GM23338 (cell line): Measurements from ENCODE around the gene ESR1. TPM values are rescaled to one million over a fixed set of nuclear protein-coding genes. Genes with fewer than 3 reads are reported as not detected.

Experiments
- ATAC-seq: fragments of 200-7000 bp; cut with Tn5 transposase; 3 replicates; pipeline ENCODE4 v1.9.1; 2020
- DNase-seq: peaks from one replicate; pipeline ENCODE4 v3.0.0-alpha.2; 2015; ENCODE audit warnings: low spot score
- H2AFZ ChIP-seq: fragments of 200-600 bp; sonication (generic); 2 replicates; pipeline ENCODE4 v1.8.0; 2016; ENCODE audit warnings: antibody characterized with exemption, mild to moderate bottlenecking, moderate library complexity
- H3F3A ChIP-seq: fragments of 200-600 bp; sonication (generic); replicated peaks from 2 replicates; pipeline ENCODE4 v1.8.0; 2017; ENCODE audit warnings: antibody characterized with exemption, mixed run types, low read depth
- H3K27ac ChIP-seq: fragments of 200-600 bp; sonication (generic); 2 replicates; pipeline ENCODE4 v1.6.1; 2016; ENCODE audit warnings: low read depth
- H3K27me3 ChIP-seq: fragments of 200-600 bp; sonication (generic); 2 replicates; pipeline ENCODE4 v1.8.0; 2016; ENCODE audit warnings: mild to moderate bottlenecking, mixed run types, moderate library complexity; ENCODE audit not compliant: insufficient read depth
- H3K36me3 ChIP-seq: fragments of 200-600 bp; sonication (generic); 2 replicates; pipeline ENCODE4 v1.8.0; 2016; ENCODE audit warnings: mild to moderate bottlenecking; ENCODE audit not compliant: insufficient read depth
- H3K4me1 ChIP-seq: fragments of 200-600 bp; sonication (generic); 2 replicates; pipeline ENCODE4 v1.8.0; 2016; ENCODE audit warnings: mild to moderate bottlenecking, moderate library complexity; ENCODE audit not compliant: insufficient read depth
- H3K4me2 ChIP-seq: fragments of 200-600 bp; sonication (generic); 2 replicates; pipeline ENCODE4 v1.7.1; 2017; ENCODE audit warnings: mixed run types
- H3K4me3 ChIP-seq: fragments of 200-600 bp; sonication (generic); 2 replicates; pipeline ENCODE4 v1.6.1; 2016; ENCODE audit warnings: mixed run types
- H3K79me2 ChIP-seq: fragments of 200-600 bp; sonication (generic); replicated peaks from 2 replicates; pipeline ENCODE4 v1.8.0; 2017; ENCODE audit warnings: mild to moderate bottlenecking; ENCODE audit not compliant: insufficient read depth
- H3K9me2 ChIP-seq: fragments of 200-600 bp; sonication (generic); 2 replicates; pipeline ENCODE4 v1.8.0; 2017; ENCODE audit not compliant: insufficient read depth
- H4K20me1 ChIP-seq: fragments of 200-600 bp; sonication (generic); replicated peaks from 2 replicates; pipeline ENCODE4 v1.8.0; 2017; ENCODE audit warnings: mild to moderate bottlenecking; ENCODE audit not compliant: insufficient read depth
- H3K27ac Mint-ChIP-seq: 2 replicates; pipeline ENCODE4 v1.8.0; 2020; ENCODE audit warnings: inconsistent platforms, mild to moderate bottlenecking, moderate library complexity, mixed read lengths
- H3K27me3 Mint-ChIP-seq: 3 replicates; pipeline ENCODE4 v1.8.0; 2022; ENCODE audit warnings: low read depth, mild to moderate bottlenecking, moderate library complexity, mixed read lengths, inconsistent platforms; ENCODE audit not compliant: insufficient read depth, poor library complexity
- H3K36me3 Mint-ChIP-seq: 3 replicates; pipeline ENCODE4 v1.8.0; 2021; ENCODE audit warnings: low read depth, mild to moderate bottlenecking, inconsistent platforms, moderate library complexity, mixed read lengths
- H3K4me1 Mint-ChIP-seq: 3 replicates; pipeline ENCODE4 v1.8.0; 2020; ENCODE audit warnings: mild to moderate bottlenecking, inconsistent platforms, mixed read lengths
- H3K4me3 Mint-ChIP-seq: 3 replicates; pipeline ENCODE4 v1.8.0; 2021; ENCODE audit warnings: moderate library complexity, mild to moderate bottlenecking, inconsistent platforms, mixed read lengths
- H3K9me3 Mint-ChIP-seq: 3 replicates; pipeline ENCODE4 v1.8.0; 2020; ENCODE audit warnings: moderate library complexity, mild to moderate bottlenecking, inconsistent platforms, mixed read lengths
- CTCF ChIP-seq, 2 experiments: fragments of 200-600 bp in 1 of 2; sonication (generic) in 1 of 2; conservative IDR thresholded peaks; 2 replicates each; pipeline versions ENCODE4 v1.5.1 to v1.6.1; 2016 to 2017; ENCODE audit warnings: antibody characterized with exemption in 2 of 2, low read depth in 2 of 2, mild to moderate bottlenecking in 2 of 2, moderate library complexity in 1 of 2
- JUNB ChIP-seq: IDR thresholded peaks from one replicate; pipeline ENCODE4 v1.6.1; 2016; ENCODE audit warnings: antibody characterized with exemption; ENCODE audit not compliant: unreplicated experiment
- POLR2AphosphoS5 ChIP-seq: IDR thresholded peaks from 2 replicates; pipeline ENCODE4 v1.6.1; 2016; ENCODE audit warnings: antibody characterized with exemption, low read depth
- REST ChIP-seq: IDR thresholded peaks from one replicate; pipeline ENCODE4 v1.6.1; 2018; ENCODE audit warnings: antibody characterized with exemption; ENCODE audit not compliant: unreplicated experiment
- ZNF114 ChIP-seq: fragments of 250-450 bp; sonication (Bioruptor Pico); IDR thresholded peaks from 2 replicates; pipeline ENCODE4 v1.5.0; 2020; ENCODE audit warnings: mild to moderate bottlenecking, moderate library complexity
- ZNF331 ChIP-seq: fragments of 250-450 bp; sonication (Bioruptor Pico); IDR thresholded peaks from 2 replicates; pipeline ENCODE4 v1.5.0; 2020; ENCODE audit warnings: low read depth, mild to moderate bottlenecking, moderate library complexity
- polyA plus RNA-seq: library from polyadenylated mRNA; unstranded; fragments of >200 nt; fragmentation: Nextera tagmentation; extraction: Ambion mirVana; gene quantifications from 2 replicates; pipeline ENCODE4 v1.2.1, GENCODE V29; 2016
- total RNA-seq: library from RNA; depleted of rRNA; stranded (reverse); fragments of >200 nt; shearing (Covaris generic); gene quantifications from 2 replicates; pipeline ENCODE4 v1.2.3, GENCODE V29; 2014

ESR1 gene
- total and polyA plus RNA-seq, 2 experiments from 2014 or later = 0.94 TPM; not detected in 1

GRCh38 chr6:152012227-152012626, 204.7 kb downstream of the ESR1 start:
- H3K9me2 ChIP-seq = 0 out of 2 replicates have a peak, but pooled peaks cover 2% of the 10 kb centered on the region
- H3K4me3 ChIP-seq = no peak overlapping the region
- peaks cover 3% of the 10 kb centered on the region for H3K27me3 Mint-ChIP-seq
- H3F3A ChIP-seq = no peaks in the 10 kb centered on the region
- no peaks in the 10 kb centered on the region for H4K20me1 ChIP-seq
- no peaks in the 10 kb centered on the region; the same call in 1 of the 2 replicates for H3K36me3 ChIP-seq
- H3K27ac Mint-ChIP-seq = no peak overlapping the region
- DNase-seq (no peak), ATAC-seq (no peak)
- peaks cover 6% of the 10 kb centered on the region; the same call in 2 of the 3 replicates for H3K9me3 Mint-ChIP-seq
- H3K36me3 Mint-ChIP-seq = no peaks in the 10 kb centered on the region
- H3K4me1 ChIP-seq = no peaks in the 10 kb centered on the region
- H3K4me3 Mint-ChIP-seq = no peak overlapping the region
- H3K4me2 ChIP-seq = no peak overlapping the region
- no peaks in the 10 kb centered on the region for H3K4me1 Mint-ChIP-seq
- no peaks in the 10 kb centered on the region for H3K79me2 ChIP-seq
- no peak for TF ChIP-seq CTCF (conservative IDR thresholded peaks at IDR 0.05; ENCODE audit: low read depth in 2 of 2)
- TF ChIP-seq ZNF114 (CRISPR knock-in tag) = no peak
- TF ChIP-seq JUNB = no peak
- no peak for TF ChIP-seq REST
- H3K27ac ChIP-seq = no peak overlapping the region
- no peaks in the 10 kb centered on the region for H3K27me3 ChIP-seq
- H2AFZ ChIP-seq = no peak overlapping the region

GRCh38 chr6:152018876-152019275, 211.4 kb downstream of the ESR1 start:
- H3K4me1 ChIP-seq = no peaks in the 10 kb centered on the region
- no peak overlapping the region for H3K4me3 Mint-ChIP-seq
- H3K9me3 Mint-ChIP-seq = peaks cover 12% of the 10 kb centered on the region; the same call in 2 of the 3 replicates
- no peaks in the 10 kb centered on the region for H3K4me1 Mint-ChIP-seq
- H3K36me3 Mint-ChIP-seq = peaks cover 4% of the 10 kb centered on the region; the same call in 1 of the 3 replicates
- ATAC-seq (no peak), DNase-seq (no peak)
- H2AFZ ChIP-seq = no peak overlapping the region
- H3K9me2 ChIP-seq = peaks cover 2% of the 10 kb centered on the region; the same call in 1 of the 2 replicates
- H4K20me1 ChIP-seq = no peaks in the 10 kb centered on the region
- H3K79me2 ChIP-seq = no peaks in the 10 kb centered on the region
- no peak overlapping the region for H3K4me2 ChIP-seq
- H3K36me3 ChIP-seq = no peaks in the 10 kb centered on the region; the same call in 1 of the 2 replicates
- H3F3A ChIP-seq = no peaks in the 10 kb centered on the region
- H3K27ac ChIP-seq = no peak overlapping the region
- H3K27ac Mint-ChIP-seq = no peak overlapping the region
- no peaks in the 10 kb centered on the region for H3K27me3 ChIP-seq
- no peaks in the 10 kb centered on the region for H3K27me3 Mint-ChIP-seq
- H3K4me3 ChIP-seq = no peak overlapping the region
- TF ChIP-seq REST = no peak
- TF ChIP-seq JUNB = no peak
- no peak for TF ChIP-seq CTCF (conservative IDR thresholded peaks at IDR 0.05; ENCODE audit: low read depth in 2 of 2)
- TF ChIP-seq POLR2AphosphoS5 = no peak
- no peak for TF ChIP-seq ZNF331
